ENCODE measurements around the gene ZNF484.

- TF ChIP-seq, protein P1, sequence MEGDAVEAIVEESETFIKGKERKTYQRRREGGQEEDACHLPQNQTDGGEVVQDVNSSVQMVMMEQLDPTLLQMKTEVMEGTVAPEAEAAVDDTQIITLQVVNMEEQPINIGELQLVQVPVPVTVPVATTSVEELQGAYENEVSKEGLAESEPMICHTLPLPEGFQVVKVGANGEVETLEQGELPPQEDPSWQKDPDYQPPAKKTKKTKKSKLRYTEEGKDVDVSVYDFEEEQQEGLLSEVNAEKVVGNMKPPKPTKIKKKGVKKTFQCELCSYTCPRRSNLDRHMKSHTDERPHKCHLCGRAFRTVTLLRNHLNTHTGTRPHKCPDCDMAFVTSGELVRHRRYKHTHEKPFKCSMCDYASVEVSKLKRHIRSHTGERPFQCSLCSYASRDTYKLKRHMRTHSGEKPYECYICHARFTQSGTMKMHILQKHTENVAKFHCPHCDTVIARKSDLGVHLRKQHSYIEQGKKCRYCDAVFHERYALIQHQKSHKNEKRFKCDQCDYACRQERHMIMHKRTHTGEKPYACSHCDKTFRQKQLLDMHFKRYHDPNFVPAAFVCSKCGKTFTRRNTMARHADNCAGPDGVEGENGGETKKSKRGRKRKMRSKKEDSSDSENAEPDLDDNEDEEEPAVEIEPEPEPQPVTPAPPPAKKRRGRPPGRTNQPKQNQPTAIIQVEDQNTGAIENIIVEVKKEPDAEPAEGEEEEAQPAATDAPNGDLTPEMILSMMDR (IDR thresholded peaks at IDR 0.05): no peak
- no peak for TF ChIP-seq POLR2AphosphoS5 (IDR thresholded peaks at IDR 0.05)
- TF ChIP-seq POLR2A (IDR thresholded peaks at IDR 0.05): no peak
These were observed 73.1 kb downstream of the ZNF484 start for GRCh38 chr9:92804727-92805126.

Measured in breast epithelium (tissue), 3 donors.